22Rv1 (cell line): Measurements from ENCODE around the gene TAS2R41.

Experiments used
- CTCF ChIP-seq: fragments of 450-650 bp; IDR thresholded peaks from 2 replicates; pipeline ENCODE4 v1.5.1; 2017; ENCODE audit warnings: mild to moderate bottlenecking
- ZFX ChIP-seq: fragments of 450-650 bp; IDR thresholded peaks from 2 replicates; pipeline ENCODE4 v1.6.1; 2017; ENCODE audit warnings: antibody characterized with exemption, borderline replicate concordance

GRCh38 chr7:143477501-143478150 is at the start of gene TAS2R41:
- TF ChIP-seq CTCF (no peak), ZFX (no peak)
